Skin epidermis (tissue), 12 donors: Measurements from ENCODE around the gene CCDC157.
"Not testable (repeated sequence)": the region's sequence is repeated elsewhere in the genome, so short reads cannot be mapped to it uniquely, and the experiment has no call there.

ENCODE experiments used
- H3K27ac ChIP-seq, 21 experiments: fragments of 200-600 bp; sonication (generic) in 11 of 21; one replicate each; pipeline ENCODE4 v1.5.0; 2020; ENCODE audit warnings: mild to moderate bottlenecking in 3 of 21, inconsistent platforms in 2 of 21, moderate library complexity in 2 of 21
- H3K4me3 ChIP-seq, 7 experiments: fragments of 200-600 bp; sonication (generic) in 2 of 7; one replicate each; pipeline ENCODE4 v1.5.0; 2020; ENCODE audit warnings: inconsistent platforms in 2 of 7, mild to moderate bottlenecking in 2 of 7, moderate library complexity in 1 of 7

Gene CCDC157

GRCh38 chr22:30402028-30402765, 45.4 kb downstream of the CCDC157 start:
- Histone ChIP-seq H3K4me3 (no peak overlapping the region), H3K27ac (no peak overlapping the region)

DNA sequence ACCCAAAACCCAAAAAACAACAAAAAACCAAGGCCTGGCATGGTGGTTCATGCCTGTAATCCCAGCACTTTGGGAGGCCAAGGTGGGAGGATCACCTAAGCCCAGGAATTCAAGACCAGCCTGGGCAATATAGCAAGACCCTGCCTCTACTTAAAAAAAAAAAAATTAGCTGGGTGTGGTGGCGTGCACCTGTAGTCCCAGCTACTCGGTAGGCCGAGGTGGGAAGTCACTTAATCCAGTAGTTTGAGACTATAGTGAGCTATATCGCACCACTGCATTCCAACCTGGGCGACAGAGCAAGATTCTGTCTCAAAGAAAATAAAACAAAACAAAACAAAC, 45.9 kb downstream of the CCDC157 start:
- H3K4me3 ChIP-seq, H3K27ac ChIP-seq: not testable (repeated sequence)

GRCh38 chr22:30404307-30404706, 47.5 kb downstream of the CCDC157 start:
- Histone ChIP-seq H3K27ac (no peak overlapping the region), H3K4me3 (no peak overlapping the region)

GRCh38 chr22:30405731-30406130, 48.9 kb downstream of the CCDC157 start:
- no peak overlapping the region for H3K4me3 ChIP-seq
- peak overlapping the region in 1 of 21 experiments; percentile 2 for H3K27ac ChIP-seq

- H3K4me3 ChIP-seq = no peak overlapping the region
- H3K27ac ChIP-seq = peak overlapping the region in 1 of 21 experiments; percentile 2
Measured at GRCh38 chr22:30406400-30406799, 49.6 kb downstream of the CCDC157 start.

- Histone ChIP-seq H3K4me3 (no peak overlapping the region), H3K27ac (peak overlapping the region in 1 of 21 experiments; percentile 47)
Measured at GRCh38 chr22:30408388-30409102, 51.7 kb downstream of the CCDC157 start.

- H3K27ac ChIP-seq = peak overlapping the region in 2 of 21 experiments; percentile 11 to 60
- H3K4me3 ChIP-seq = no peak overlapping the region
Measured at GRCh38 chr22:30411780-30412179, 55.0 kb downstream of the CCDC157 start.

DNA sequence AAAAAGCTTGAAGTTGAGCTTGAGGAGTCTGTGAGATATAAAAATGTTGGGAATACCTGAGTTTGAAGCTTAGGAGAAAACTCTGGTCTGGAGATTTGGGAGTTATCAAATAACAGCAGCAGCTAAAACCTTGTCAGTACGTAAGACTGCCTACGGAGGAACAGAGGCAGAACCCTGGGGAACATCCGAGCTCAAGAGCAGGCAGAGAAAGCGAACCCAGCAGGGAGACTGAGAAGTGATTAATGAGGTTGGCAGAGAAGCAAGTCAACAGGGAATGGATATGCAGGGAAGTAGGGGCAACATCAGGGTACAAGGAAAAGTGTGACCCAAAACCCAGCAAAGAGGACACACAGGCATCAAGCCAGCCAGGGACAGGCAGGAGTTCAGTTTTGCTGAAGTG, 56.2 kb downstream of the CCDC157 start:
- peak overlapping the region in 1 of 21 experiments; percentile 64 for H3K27ac ChIP-seq

GRCh38 chr22:30413745-30414524, 57.1 kb downstream of the CCDC157 start:
- Histone ChIP-seq H3K27ac (peak overlapping the region in 7 of 21 experiments; percentile 1 to 66 (median 30)), H3K4me3 (no peak overlapping the region)

More for the DNA sequence above, 56.2 kb downstream of the CCDC157 start:
- no peak overlapping the region for H3K4me3 ChIP-seq

GRCh38 chr22:30414525-30415047, 57.8 kb downstream of the CCDC157 start:
- Histone ChIP-seq H3K27ac (peak overlapping the region in 6 of 21 experiments; percentile 1 to 66 (median 34)), H3K4me3 (no peak overlapping the region)

- Histone ChIP-seq H3K27ac (peak overlapping the region in 2 of 21 experiments; percentile 1 to 42), H3K4me3 (no peak overlapping the region)
Measured at GRCh38 chr22:30416403-30416802, 59.6 kb downstream of the CCDC157 start.

- no peak overlapping the region for H3K4me3 ChIP-seq
- H3K27ac ChIP-seq = no peak overlapping the region
Measured at GRCh38 chr22:30416837-30417236, 60.0 kb downstream of the CCDC157 start.

DNA sequence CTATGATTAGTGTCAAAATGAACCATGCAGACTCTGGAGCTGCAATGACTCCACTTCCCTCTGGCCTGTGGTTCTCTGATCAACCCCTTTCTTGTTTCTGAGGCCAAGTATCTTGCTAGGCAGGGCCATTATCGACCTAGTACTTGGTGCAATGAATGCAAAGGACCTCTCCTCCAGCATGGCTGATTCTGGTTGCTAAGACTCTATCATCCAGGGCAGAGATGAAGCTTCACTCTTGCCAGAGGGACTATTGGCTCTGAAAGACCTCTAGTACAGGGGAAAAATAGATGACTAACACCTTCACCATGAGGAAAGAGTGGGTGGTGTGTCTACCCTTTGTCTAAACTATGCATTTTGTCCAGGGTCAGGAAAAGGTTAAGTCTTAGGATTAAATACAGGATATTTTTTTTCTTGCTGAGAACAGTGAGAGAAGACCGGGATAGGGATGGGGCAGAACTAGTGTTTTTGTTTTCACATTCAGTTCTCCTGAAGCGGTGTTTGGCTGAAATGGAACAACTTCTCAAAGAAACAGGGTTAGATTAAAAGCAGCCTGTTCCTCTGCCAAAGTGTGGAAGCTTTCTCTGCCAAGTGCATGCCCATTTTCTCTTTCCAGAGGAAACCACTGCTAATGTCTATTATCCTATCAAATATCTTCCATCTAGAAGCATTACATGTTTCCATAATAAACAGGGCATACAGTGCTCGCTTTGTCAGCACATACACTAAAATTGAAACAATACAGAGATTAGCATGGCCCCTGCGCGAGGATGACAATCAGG, 63.7 kb downstream of the CCDC157 start:
- no peak overlapping the region for H3K4me3 ChIP-seq
- H3K27ac ChIP-seq = peak overlapping the region in 18 of 21 experiments; percentile 6 to 99 (median 51)

- H3K4me3 ChIP-seq = no peak overlapping the region
Measured at GRCh38 chr22:30421695-30422480, 65.1 kb downstream of the CCDC157 start.

GRCh38 chr22:30422481-30423300, 65.9 kb downstream of the CCDC157 start:
- peak overlapping the region; percentile 75 to 99 (median 96) for H3K27ac ChIP-seq
- H3K4me3 ChIP-seq = peak overlapping the region; percentile 48 to 68 (median 57)

More at GRCh38 chr22:30421695-30422480, 65.1 kb downstream of the CCDC157 start:
- H3K27ac ChIP-seq = peak overlapping the region in 20 of 21 experiments; percentile 87 to 99 (median 96)

DNA sequence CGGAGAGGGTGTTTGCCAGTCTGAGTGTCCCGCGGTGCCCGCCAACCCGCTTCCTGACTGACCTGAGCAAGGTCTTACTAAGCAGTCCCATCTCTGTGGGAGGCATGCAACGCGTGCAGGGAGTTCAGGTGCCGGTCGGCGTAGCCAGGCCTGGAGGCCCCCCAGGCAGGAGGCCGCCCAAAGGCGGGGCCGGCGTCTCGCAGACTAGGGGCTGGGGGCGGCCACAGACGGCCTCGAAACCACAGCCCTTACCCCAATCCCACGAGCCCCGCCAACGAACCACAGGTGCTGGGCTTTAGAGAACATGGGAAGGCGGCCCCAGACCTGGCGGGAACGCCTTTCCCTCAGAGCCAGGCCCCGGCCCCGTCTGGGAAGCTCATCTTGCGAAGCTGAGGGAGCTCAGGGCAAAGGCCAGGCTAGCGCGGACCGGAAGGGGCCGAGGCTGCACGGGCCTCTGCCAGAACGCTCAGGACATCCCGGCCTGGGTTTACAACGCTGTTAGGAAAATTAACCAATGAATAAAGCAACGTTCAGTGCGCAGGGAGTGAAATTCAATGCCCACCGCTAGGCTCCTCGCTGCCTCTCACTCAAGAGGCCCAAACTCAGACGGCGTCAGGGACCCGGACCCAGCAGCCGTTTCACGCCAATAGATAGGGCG, 66.6 kb downstream of the CCDC157 start:
- H3K27ac ChIP-seq = peak overlapping the region; percentile 75 to 99 (median 96)
- peak overlapping the region; percentile 48 to 68 (median 57) for H3K4me3 ChIP-seq

DNA sequence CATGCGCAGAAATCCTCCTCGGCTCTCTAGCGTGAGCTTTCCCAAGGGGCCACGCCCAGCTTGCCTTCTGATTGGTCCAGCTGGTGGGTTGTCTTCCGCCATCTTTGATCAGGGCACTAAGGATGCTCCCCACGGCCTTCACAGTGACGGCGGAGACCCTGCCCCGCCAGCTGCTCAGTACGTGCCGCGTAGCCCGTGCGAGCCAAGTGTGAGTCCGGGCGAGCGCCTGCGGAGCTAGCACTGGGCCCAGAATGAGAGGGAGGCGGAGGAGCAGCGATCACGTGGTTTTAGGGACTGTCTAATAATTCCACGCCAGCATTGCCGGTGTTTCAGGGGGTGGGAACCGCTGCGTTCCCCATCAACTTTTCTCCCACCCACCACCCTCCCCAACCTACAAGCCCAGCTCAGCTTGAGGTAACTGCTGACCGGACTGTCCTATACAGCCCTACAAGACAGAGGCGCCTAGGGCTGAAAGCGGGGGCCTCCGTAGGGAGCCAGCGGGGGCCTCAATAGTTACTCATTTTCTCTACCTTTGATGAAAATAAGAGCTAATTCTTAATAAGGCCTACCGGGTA, 67.2 kb downstream of the CCDC157 start:
- Histone ChIP-seq H3K4me3 (peak overlapping the region; percentile 48 to 68 (median 57)), H3K27ac (peak overlapping the region in 20 of 21 experiments; percentile 87 to 99 (median 96))
